Measurements from ENCODE around the gene RPGRIP1L.

RPGRIP1L gene

DNA sequence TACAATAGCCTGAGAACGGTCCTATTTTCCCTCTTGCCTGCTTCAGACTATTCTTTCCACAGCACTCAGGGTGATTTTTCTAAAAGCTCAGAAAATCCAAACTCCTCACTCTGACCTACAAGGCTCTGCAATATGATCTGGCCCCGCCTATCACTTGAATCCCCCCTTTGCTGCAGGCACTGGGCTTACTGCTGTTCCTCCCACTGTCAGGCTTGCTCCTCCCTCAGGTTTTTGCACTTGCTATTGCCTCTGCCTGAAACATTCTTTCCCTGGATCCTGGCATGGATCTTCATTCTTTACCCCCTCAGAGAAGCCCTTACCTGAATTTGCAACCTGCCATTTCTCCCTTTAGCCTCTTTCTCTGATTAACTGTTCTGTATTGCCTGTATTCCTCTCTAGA, 52.3 kb downstream of the RPGRIP1L start:
- DNase-seq (ENCODE audit: low spot score): no peak

DNA sequence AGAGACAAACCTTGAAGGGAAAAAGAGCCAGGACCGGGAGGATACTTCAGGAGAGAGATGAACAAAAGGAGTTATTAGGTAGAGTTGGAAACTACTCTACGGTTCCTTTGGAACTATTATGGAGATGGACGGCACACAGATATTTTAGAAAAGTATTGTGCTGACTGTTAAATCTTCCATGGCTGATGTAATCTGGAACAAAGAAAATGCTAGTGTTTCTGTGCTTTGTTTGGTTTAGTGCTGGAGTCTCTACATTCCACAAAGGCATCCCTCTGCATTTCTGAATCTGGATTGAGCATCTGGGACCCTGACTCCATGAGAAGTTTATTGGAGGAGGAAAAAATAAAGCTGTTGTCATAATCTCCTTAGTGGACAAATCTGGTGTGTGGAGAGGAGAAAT, 57.2 kb downstream of the RPGRIP1L start:
- DNase-seq (ENCODE audit: low spot score): no peak

DNA sequence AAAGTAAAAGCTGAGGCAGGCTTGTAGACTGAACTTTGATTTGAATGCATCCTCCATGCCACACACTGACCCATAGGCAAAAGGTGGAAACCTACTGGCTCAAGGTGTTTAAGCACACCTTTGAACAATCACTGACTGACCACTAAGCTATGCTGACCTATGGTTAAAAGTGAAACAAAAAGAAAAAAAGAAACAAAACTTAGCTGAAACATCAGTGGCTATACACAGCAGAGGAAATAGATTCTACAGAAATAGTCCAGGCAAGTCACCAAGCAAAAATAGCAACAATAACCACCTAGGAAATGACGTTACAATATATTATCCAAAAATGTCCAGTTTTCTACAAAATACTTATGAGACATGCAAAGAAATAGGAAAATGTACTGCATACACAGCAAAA, 60.2 kb downstream of the RPGRIP1L start:
- no peak for DNase-seq (ENCODE audit: low spot score)

DNA sequence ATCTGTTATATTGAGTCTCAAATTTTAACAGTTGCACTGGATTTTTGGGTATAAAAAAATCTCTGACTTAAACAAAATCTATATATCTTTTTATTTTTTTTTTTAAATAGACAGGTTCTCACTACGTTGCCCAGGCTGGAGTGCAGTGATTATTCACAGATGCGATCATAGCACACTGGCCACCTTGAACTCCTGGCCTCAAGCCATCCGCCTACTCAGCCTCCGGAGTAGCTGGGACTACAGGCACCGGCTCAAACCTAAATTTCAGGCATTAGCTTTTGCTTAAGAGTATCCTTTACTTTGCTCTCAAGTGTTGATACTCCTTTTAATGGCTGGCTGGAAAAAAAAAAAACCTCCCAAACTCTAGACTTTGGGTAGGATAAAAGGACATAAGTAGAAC, 61.6 kb downstream of the RPGRIP1L start:
- no peak for DNase-seq (ENCODE audit: low spot score)

DNA sequence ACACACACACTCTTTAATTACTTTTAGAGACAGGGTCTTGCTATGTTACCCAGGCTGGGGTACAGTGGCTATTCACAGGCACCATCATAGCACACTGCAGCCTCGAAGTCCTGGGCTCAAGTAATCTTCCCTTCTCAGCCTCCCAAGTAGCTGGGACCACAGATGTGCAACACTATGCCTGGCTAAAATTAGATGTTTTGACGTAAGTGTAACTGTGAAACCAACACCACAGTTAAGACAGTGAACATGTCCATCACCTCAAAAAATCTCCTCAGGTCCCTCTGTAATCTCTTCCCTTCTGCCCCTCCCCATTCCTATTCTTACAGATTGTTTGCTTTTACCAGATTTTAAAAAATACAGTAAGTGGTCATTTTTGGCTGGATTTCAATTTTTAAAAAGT, 66.7 kb downstream of the RPGRIP1L start:
- DNase-seq (ENCODE audit: low spot score): no peak

DNA sequence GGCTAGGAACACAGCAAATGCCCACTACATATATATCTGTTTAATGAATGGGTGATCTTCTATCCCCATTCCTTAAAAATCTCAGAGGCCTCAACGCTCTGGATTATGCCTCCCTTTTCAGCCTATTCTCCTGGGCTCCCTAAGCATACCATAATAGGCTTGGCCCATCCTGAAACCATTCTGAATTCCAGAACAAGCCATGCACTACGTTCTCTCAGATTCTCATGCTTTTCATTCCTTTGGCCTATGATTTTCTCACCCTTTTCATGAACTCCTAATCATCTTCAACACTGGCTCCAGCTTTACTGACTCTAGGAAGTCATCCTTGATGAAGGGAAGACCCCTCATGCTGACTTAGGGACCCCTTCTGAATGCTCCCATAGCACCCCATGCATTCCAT, 71.1 kb downstream of the RPGRIP1L start:
- no peak for DNase-seq (ENCODE audit: low spot score)

DNA sequence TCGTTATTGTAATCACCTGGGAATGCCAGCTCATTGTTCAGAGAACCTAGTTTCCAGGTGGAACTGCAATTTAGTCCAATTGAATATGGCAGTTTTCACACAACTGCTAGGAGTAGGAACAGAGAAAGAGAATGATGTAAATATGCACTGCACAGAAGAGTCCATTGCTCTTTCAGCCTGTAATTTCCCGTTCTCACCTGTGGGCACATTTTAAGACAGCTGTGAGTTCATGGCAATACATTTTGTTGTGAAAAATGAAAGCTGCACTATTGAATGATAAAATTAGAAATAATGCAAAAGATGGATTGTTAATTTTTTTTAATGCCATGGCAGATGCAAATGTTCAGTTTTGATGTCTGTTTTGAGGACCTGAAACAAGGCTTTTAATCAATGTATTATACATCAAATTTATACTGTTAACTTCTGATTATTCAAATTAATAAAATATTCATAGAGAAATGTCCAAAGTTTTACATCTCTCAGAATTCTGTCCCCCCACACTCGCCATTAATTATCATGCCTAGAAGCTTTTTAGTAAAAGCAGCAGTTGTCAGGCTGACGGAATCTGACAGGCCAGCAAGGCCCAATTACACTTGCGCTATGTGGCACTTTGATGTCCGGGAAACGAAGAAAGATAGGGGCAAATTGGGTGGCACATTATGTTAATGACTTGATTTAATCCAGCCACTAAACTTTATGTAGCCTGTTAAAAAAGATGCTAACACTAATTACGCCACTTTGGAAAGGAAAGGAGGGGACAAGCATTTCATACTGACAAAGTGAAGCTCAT, 72.2 kb downstream of the RPGRIP1L start:
- DNase-seq (ENCODE audit: low spot score): no peak

DNA sequence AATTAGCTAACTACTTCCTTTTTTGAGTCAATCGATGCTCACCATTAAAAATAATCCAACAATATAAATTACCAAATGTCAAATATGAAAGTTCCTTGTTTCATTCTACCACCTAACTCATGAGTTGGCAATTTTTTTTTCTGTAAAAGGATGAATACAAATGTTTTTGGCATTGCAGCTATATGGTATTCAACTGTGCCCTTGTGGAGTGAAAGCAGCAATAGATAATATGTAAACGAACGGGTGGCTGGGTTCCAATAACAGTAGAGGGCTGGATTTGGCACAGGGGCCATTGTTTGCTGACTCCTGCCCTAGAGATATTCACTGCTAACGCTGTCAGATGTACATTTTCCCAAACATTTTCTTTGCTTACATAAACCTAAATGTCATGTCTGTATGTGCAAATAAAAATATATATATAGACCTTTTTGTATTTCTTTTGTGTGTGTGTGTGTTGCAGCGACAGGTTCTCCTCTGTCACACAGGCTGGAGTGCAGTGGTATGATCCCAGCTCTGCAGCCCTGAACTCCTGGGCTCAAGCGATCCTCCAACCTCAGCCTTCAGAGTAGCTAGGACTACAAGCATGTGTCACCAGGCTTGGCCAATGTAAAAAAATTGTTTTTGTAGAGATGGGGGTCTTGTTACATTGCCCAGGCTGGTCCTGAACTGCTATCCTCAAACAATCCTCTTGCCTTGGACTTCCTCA, 73.9 kb downstream of the RPGRIP1L start:
- DNase-seq (ENCODE audit: low spot score): no peak

DNA sequence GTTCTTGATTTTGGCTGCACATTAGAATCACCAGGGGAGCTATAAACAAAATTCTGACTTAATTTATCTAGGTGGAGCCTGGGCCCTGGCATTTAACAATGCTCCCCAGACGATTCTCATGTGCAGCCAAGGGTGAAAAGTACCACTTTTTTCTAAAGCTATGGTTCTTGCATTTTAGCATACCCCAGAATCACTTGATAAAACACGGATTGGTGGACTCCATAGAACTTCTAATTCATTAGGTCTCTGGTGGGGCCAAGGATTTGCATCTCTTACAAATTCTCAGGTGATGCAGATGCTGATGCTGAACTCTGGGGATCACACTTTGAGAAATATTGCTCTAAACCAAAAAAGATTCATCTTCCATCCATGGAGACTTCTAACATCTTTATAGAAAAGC, 74.5 kb downstream of the RPGRIP1L start:
- no peak for DNase-seq (ENCODE audit: low spot score)

DNA sequence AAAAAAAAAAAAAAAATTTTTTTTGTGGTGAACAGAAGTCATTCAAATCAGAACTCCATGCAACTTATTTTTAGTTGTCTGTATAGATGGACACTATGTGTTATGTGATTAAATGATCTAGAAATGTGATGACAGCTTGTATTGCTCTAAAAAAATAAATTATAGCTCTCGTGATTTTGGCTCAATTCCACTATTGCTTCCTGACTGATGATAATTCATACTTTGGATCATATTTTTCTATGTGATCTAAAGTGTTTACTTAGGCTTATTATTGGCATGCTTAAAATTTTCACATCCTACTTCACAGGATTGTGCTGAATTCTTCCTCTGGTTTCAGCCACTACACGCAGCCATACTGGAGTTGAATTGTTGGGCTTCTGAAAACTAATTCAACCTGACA, 76.8 kb downstream of the RPGRIP1L start:
- no peak for DNase-seq (ENCODE audit: low spot score)

DNA sequence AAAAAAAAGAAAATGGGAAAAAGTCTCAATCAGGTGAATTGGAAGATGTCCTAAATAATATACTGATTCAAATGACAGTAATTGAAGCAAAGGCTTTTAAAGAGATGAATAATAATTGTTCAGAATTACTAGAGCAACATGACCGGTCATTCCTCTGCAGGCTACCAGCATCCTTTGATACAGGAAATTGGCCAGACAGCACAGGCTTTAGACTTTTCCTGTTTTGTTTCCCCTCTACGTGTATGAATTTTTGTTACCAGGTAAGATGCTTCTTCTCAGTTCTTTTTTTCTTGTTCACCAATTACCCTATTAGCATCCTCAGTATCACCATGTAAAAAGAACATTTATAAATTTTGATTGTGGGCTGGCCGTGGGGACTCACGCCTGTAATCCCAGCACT, 77.5 kb downstream of the RPGRIP1L start:
- no peak for DNase-seq (ENCODE audit: low spot score)

DNA sequence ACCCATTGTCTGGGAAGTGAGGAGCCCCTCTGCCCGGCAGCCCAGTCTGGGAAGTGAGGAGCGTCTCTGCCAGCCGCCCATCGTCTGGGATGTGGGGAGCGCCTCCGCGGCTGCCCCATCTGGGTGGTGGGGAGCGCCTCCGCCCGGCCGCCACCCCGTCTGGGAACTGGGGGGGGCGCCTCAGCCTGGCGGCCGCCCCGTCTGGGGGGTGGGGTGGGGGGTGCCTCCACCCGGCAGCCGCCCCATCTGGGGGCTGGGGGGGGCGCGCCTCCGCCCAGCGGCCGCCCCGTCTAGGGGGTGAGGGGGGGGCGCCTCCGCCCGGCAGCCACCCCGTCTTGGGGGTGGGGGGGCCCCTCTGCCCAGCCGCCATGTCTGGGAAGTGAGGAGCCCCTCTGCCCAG, 78.4 kb downstream of the RPGRIP1L start:
- no peak for DNase-seq (ENCODE audit: low spot score)

DNA sequence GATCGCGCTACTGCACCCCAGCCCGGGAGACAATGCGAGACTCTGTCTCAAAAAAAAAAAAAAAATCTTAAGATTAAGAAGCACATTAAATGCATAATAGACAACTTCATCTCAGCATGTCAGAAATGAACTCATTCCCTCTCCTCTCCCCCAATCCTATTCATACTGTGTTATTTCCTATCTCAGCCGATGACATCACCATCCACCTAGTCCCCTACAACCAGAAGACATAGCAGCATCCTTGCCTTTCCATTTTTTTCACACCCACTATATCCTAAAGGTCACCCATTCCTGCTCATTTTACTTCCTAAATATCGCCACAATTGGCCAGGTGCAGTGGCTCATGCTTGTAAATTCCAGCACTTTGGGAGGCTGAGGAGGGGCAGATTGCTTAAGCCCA, 81.3 kb downstream of the RPGRIP1L start:
- no peak for DNase-seq (ENCODE audit: low spot score)

DNA sequence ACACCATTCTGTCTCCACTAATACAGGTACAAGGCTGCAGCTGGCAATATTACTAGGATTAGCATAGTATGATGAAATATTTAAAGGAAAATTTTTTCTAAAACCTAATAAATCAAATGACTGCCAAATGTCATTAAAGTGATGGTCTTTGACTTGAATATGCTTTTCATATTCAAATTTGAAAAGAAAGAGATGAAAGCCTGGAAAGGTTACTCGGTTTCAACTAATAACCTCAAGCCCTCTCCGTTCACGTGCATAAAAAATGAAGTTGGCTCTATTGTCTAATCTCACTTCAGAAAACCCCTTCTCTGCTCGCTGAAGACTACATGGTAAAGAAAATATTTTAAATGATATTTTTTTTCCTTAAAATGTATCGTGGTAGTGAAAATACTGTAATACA, 83.2 kb downstream of the RPGRIP1L start:
- DNase-seq (ENCODE audit: low spot score): no peak

DNA sequence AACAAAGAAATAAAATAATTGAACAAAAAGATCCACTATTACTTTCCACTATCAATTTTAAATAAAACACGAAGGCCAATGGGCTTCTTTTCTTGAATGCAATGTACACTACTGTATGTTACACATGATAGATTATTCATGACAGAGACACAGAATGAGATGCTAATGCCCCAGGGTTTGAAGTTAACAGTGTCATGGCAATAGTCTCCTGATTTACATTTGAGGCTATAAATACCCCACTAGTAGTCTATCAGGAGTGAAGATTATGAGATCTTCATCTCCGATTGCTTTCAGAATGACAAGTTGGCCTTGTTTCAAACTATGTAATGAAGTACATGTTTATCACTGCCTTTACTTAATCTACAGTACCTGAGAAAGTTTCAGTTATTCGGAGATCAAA, 84.4 kb downstream of the RPGRIP1L start:
- DNase-seq (ENCODE audit: low spot score): no peak

DNA sequence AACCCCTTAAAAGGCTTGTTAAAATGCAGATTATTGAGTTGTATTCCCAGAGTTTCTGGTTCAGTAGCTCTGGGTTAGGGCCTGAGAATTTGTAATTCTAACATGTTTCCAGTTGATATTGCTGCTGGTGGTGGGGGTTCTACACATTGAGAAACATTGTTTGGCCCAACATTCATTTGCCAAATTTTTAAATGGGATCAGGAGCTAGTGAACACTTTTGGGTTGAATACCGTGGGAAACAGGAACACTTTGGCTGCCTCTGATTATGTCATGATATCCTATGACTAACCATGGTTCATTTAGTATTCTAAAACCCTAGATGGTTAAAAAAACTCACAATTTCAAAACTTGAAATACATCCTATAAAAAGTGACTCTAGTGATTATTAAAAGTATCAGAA, 89.3 kb downstream of the RPGRIP1L start:
- no peak for DNase-seq (ENCODE audit: low spot score)

DNA sequence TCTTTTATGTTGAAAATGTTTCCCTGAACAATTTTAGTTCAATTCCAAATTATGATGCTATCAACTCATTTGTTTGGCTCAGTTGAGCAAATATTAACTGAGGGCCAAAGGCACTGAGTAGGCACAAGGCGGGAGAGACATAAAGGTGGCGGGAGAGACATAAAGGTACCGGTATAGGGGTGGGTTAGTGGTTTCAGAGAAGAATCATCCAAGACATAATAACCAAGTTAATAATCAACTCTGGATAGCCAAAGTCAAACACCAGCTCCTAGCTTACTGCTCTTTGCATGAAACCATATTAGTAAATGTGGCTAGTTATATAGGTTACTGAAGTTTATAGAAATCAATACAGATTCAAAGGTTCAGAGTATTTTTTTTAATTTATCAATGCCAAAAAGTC, 91.7 kb downstream of the RPGRIP1L start:
- DNase-seq (ENCODE audit: low spot score): no peak

DNA sequence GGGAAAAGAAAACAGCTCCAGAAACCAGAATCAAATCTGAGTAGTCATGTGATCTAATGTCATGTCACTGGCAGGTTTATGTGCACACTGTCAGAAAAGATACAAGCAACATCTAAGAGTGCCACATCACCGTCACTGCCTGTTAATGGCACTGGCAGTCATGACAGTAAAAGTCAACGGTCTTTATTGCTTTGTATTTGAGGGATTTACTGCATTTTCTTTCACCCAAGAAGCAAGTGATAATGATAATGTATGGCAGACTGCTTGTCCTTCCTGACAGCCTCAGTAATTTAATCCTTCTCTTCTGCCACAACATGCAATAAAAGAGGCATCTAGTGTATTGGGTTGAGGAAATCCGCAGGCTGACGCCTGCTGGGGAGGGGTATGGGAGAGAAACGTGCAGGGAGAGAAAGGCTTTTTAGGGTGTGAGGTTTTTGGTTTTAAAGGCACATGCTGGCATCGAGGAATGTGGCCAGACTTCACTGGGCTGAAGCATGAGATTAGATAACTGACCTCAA, 92.4 kb downstream of the RPGRIP1L start:
- DNase-seq (ENCODE audit: low spot score): no peak

DNA sequence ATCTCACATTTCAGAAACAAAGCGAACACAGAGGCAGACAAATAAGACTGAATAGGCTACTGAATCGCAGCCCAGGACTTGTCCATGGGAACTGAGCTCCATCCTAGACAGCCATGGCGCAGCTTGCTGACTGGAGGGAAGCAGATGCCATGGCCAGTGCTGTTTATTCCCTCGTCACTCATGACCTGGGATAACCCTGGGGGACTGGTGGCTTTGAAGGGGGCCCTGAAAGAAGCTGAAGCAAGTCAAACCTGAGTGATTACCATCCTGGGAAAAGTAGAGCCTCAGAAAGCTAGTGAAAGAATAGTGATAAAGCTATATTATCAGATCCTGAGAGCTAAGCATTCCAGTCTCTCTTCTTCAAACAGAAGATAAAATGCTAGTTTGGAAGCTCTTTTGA, 94.1 kb downstream of the RPGRIP1L start:
- DNase-seq (ENCODE audit: low spot score): no peak

DNA sequence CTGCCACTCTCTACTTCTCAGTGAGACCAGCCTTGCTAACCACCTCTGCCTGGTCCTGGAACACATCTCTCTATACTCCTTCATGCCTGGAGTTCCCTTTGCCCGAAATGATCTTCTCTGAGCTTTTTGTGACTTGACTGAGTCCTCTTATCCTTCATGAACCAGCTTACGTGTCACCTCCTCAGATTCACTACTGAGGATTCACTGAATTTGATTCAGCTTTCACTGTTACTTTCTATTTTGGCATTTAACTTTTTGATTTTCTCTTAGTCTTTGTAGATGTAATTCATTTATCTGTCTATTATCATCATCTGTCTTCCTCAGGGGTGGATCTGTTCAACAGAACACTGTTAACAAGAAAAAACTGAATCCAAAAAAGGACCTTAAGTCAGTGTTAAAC, 95.6 kb downstream of the RPGRIP1L start:
- no peak for DNase-seq (ENCODE audit: low spot score)

DNA sequence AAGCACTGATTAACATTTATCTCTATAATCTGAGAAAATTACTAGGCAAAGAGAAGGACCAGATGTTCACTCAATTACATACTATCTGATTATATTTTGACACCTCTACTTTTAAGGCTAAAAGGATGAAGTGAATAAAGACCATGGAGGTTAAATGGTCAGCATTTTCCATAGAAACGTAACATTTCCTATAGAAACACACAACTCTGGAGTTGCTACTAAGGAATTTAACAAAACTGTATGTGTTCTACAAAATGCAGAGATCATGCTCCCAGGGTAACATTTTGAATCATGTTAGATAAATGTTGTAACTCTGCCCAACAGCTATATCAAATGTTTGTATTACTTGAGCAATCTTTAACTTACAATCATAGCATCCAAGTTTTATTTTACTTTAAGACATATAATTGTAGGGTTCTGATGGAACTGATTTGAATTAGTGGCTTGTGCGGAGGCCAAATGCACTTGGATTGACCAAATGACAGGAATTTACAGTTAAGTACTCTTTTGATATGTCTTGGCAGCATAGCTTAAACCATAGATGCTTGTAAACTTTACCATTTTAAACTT, 97.7 kb downstream of the RPGRIP1L start:
- DNase-seq (ENCODE audit: low spot score): no peak

DNA sequence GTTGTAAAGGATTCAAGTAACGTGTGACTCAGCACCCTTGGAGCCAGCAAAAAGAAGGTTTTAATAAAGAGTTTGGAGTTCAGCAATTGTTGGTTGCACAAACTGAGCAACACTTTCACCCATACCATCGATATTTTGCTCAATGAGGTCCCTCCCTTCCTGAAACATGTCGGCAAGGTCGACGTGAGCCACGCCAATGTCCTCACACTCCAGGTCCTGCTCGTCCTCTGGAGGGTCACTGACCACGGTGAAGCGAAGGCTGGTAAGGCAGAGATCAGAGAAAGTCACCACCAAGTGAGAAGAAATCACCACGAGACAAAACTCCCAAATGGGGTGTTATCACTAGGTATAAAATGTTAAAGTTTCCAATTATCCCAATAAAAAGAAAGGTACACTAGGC, 98.3 kb downstream of the RPGRIP1L start:
- DNase-seq (ENCODE audit: low spot score): no peak

DNA sequence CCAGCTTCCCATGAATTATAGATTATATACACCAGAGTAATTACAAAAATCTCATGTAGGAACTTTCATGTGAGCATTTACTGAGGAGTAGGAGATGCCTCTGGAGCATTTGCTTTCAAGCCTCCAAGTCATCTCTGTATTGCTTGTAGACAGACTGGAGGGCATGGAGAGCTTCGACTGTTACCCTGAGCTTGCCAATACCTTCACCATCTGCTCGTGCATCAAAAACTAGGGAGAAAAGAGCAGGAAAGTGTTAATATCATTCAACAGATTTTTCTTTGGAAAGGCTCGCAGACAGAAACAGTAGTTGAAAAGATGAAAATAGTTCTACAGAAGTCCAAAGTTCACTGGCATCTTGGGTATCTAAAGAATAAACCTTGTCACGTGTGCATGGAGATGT, 101.7 kb downstream of the RPGRIP1L start:
- no peak for DNase-seq (ENCODE audit: low spot score)
